ENCODE data around the gene MTA3.

MTA3 gene

DNA sequence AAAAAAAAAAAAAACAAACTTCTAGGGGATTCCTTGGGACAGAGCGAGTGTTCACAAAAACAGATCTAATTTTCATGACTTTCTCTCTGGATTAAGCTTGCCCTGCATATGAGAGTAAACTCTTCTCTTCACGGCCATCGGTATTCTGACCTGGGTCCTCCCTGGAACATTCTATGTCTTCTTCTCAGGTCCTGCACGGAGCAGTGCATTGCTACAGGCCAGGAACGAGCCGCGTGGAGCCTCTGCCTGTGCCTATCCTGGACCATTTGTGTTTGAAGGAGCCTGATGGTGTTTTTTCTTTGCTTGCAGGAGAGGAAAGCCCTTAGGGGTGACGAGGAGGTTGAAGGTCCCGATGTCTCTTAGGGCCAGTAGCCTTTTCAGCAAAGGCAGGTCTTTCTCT, 197.3 kb downstream of the MTA3 start:
- no peak for DNase-seq

DNA sequence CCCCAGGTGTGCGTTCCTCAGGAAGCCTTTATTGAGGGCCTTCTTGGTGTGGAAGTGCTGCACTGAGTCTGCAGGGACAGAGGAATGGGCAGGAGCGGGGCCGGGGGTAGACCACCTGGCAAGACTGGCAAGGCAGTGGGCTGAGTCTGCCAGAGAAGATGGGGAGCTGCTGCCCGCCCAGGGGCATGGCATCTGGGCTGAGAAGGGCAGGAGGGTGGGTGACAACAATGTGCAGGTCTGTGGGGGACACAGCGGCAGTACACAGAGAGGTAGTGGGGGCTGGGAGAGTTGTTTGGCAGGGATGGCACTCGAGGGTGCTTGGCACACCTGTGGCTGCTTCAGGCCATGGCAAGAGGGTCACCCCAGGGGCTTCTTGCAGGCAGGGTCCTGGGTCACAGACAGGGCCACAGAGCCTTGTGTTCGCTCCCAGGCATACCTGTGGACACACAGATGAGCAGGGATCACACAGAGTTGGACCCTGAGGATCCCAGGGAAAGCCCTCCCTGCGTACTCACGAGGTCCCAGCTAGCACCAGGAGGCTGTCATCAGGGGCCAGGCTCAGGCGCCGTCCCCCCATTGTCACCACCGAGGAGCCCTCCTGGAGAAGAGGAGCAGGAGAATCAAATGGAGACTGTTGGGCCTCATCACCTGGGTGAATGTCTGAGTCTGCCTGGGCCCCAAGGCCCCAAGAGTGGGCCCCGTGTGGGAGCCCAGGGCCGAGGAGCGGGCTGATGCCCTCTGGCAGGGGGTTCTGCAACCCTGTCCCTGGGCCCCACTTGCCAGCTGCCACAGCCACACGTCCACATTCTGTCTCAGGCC, 198.9 kb downstream of the MTA3 start:
- no peak for DNase-seq

DNA sequence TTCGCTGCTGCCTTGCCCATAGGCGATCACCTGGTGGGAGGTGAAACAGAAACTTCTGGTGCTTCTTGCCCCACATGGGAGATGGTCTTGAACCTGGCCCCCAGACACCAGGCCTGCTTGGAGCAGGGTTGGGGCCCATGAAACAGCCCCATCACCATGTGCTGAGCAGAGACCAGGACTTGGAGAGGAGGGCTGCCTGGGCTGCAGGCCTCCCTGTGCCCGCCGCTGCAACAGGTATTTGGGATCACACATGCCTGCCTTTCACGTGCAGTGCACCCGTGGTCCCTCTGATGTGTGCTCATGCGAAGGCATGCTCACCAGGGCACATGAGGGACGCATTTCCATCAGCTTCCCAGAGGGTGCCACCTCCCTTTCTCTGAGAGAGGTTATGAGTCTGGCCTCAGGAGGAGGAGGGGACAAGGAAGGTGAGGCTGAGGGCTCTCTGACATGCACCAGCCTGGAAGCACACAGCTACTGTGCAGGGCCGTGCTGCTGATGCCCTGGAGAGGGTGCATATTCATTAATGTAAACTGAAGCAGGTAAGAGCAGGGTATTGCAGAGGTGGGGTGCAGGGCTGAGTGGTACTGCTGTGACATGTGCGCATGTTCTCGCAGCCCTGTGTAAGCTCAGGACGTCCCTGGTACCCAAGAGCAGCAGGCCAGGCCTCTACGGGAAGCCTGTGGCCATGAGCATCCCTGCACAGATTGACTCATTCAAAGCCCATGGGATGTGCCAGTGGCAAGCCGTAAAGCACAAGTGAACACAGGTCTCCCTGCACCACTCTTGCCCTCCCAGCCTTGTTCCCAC, 199.7 kb downstream of the MTA3 start:
- DNase-seq: no peak

DNA sequence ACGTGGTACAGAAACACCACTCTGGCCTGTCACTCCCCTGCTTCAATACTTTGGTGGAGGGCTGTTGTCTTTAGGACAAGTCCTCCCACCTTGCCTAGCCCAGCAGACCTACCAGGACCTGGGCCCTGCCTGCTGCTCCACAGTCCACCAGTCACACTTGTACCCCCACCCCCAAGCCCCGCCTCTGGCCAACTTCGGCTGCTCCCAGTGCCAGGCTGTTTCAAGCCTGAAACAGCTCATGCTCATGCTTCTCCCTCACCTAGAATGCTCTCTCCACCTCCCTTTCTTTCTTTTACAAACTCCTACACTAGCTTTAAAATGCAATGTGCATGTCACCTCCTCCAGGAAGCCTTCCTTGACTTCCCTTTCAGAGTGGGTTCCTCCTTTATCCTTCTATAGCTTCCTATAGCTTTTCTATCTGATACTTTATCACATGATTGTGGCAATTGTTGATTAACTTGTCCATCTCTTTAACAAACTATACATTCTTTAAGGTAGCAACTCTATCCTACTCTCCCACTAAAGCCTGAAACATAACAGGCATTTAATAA, 200.3 kb downstream of the MTA3 start:
- DNase-seq: no peak

DNA sequence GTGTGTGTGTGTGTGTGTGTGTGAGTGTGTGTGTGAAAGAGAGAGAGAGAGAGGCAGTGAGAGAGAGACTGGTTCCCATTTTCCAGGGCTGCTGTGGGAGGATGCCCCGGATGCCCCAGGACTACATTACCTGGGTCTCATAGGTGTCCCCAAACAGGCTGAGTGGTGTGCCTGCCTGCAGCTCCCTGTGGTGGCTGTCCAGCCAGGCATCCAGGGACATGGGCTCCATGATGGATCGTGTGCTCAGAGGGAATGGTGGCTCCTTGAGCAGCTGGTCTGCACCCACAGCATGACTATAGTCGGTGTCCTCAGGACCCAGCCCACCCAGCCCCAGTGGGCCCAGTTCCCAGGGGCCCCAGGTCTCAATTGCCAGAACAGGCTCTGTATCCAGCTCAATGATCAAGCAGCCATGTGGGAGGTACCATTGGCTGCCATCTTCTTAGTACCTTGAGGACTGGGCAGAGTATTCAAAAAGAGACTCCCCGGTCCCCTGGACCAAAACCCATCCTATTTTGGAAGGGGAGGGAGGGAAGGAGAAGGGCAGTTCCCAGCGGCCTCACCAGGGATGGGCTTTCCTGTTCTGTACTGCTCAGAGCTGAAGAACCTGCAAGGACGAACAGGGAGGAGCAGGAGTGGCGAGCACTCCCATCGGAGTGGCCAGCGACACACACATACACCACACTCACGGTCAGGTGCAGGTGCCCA, 201.3 kb downstream of the MTA3 start:
- no peak for DNase-seq

DNA sequence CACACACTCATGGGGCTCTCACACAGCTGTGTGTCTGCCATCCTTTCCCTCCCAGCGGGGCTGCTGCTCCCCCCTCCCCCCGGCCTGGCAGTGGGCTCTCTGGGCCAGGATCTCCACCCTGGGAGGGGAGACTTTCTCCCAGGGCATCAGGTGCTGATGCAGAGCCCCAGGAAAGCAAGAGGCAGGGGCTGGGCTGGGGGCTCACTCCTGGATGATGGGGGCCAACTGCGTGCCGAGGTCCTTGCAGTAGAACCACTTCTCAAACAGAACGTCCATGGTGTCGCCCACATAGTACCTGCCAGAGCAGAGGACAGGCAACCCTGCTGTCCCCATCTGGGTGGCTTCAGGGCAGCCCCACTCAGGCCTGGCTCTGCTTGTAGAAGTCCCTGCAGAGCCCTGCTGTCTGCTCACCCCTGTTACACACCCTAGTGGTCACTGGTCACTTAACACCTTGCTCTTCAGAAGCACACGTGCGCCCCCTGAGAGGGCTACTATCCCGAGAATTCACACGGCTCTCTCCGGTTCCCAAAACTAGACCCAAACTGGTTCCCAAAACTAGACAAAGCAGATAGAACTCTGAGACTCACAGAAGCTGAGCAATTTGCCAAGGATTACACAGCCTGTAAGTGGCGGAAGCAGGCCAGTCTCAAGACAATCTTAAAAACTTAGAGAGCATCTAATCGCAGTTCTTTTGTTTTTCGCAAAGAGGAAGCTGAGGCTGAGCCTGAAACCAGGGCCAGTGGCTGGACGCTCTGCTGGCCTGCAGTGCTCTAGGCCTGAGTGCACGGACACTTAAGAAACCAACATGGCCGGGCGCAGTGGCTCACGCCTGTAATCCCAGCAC, 202.1 kb downstream of the MTA3 start:
- no peak for DNase-seq

DNA sequence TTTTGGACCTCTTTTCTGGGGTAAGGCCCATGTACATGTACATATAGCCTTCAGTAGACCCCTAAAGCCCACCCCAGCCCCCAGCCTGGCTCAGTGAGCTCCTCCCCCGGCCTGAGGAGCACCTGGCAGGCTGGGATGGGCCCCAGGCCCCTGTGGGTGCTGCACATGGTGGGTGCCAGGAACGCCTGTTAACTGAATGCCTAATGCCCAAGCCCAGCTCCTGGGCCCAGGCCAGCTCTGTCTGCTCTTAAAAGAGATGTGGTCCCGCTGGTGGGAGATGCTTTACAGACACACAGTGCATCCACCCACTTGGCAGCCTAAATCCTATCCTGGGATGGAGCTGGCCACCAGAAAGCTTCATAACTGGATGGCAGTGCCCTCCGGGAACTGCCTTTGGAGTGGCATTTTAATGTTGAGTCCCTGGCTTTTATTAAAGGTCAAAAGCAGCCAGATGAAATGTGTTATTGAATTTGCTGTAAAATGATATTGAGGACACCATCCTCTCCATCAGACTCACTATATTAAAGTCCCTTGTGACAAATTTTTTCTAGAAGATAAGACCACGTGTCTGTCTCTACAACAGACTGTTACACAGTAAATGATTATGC, 203.2 kb downstream of the MTA3 start:
- no peak for DNase-seq

DNA sequence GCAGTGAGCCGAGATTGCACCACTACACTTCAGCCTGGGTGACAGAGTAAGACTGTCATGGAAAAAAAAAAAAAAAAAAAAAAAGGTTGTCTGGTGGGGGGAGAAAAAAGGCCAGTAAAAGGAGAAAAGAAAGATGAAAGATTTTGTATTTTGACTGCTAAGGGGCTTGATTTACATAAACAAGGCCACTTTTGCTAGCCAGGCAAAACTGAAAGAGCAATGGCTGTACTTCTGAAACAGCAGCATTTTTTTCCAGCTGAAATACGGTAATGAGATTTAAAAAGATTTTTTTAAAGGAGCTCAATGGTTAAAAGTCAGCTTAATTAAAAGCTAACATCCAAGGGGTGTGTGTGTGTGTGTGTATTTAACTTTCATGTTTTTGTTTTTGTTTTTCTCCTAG, 206.8 kb downstream of the MTA3 start:
- DNase-seq: no peak

DNA sequence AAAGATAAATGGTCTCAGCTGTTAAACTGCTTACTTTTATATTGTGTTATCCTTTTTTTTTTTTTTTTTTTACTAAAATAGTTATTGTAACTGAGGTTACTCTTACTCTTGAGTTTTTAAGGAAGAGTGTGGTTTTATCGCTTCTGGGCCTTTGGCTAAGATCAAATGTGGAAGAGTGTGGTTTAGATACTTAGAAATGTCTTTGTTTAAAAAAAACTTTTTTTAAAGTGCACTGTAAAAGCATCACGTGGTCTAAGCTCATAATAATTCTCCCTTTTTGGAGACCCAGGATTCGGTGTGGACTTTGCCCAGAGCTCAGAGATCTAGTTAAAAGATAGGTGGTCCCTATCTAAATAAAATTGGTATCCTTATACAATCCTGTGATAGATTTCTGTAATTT, 207.4 kb downstream of the MTA3 start:
- no peak for DNase-seq

DNA sequence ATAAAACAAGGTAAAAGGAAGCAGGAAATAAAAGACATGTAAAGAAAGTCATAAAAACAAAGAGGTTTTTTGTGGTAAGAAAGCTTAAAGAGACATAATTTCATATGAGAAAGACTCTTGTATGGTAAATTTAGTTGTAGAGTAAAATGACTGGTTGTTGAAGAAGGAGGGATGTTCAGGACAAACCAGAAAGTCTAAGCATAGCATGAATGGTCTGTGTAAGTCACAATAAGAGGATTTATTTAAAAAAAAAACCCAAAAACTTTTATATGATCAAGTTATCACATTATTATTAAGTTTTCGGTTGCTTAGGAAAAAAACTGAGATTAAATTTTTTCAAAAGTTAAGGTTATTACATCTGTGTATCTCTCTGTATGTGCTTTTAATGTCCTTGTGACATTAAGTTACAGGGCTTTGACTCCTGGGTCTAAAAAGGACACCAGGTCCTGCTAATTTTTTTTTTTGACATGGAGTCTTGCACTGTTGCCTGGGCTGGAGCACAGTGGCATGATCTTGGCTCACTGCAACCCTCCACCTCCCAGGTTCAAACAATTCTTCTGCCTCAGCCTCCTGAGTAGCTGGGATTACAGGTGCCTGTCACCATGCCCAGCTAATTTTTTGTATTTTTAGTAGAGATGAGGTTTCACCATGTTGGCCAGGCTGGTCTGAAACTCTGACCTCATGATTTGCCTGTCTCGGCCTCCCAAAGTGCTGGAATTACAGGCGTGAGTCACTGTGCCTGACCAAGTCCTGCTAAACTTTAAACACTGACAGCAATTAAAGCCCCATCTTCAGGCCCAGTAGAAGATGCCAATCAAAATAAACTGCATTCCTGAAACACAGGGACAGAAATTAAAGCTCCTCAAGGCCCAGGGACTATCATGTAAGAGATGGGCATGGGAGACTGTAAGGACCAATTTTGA, 209.7 kb downstream of the MTA3 start:
- no peak for DNase-seq

DNA sequence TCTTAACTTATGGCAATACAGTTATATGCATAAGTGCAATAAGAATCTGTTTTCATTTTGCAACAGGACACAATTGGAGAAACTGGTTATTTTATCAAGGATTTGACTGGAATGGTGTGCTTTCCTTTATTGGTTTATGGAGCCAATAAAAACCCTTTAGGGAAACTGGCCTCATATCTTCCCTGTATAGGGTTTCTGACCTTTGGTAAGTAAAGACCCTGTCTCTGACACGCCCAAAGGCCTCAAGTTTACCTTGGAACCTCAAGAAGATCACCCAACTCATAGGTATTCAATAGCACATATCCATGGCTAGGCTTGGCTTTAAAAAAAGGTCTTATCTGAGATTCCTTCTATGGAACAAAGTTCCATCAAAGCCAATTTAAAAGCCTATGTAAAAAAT, 212.7 kb downstream of the MTA3 start:
- DNase-seq: no peak

DNA sequence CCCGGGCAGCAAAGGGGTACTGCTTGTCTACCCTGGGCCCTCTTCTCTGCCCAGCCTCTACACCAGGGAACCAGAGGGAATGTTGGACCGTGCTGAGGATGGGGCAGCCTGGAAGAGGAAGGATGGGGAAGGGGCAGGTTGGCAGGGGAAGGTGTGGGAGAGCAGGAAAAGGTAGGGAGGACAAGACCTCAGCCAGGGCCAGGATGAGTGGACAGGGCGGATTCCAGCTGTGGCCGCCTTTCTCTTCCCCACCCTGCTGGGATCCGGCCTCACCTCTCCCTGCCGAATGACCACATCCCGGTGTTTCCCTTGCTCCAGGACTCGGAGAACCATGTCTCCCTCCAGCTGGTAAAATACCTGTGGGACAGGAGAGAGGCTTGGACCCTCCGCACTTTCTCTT, 215.1 kb downstream of the MTA3 start:
- DNase-seq: no peak

DNA sequence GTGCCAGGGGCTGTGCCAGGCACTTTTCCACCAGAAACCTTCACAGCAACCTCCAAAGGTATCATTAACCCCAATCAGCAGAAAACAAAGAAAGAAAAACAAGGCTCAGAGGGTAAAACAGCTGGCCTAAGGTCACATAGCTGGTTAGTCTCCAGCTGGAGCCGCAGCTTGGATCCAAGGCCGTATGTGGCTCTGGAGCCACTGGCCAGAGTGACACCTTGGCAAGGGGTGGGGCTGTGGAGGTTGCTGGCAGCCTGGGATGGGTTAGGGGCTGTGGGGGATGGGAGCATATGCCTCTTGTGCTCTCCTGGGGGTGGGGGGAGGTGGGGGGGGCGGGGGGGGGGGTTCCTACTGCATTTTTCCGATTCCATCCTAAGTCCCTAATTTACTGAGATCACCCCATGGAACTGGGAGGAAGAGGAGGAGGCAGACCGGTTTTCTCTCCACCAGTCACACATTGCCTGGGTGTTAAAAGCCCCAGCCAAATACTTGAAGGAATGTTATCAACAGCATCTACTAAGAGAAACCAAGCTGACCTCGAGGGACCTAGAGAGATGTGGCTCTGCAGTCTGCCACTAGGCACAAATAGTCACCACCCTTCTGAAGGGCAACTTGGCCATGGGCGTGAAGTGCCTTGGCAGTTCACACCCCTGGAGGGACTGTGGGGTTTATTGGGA, 215.9 kb downstream of the MTA3 start:
- no peak for DNase-seq

DNA sequence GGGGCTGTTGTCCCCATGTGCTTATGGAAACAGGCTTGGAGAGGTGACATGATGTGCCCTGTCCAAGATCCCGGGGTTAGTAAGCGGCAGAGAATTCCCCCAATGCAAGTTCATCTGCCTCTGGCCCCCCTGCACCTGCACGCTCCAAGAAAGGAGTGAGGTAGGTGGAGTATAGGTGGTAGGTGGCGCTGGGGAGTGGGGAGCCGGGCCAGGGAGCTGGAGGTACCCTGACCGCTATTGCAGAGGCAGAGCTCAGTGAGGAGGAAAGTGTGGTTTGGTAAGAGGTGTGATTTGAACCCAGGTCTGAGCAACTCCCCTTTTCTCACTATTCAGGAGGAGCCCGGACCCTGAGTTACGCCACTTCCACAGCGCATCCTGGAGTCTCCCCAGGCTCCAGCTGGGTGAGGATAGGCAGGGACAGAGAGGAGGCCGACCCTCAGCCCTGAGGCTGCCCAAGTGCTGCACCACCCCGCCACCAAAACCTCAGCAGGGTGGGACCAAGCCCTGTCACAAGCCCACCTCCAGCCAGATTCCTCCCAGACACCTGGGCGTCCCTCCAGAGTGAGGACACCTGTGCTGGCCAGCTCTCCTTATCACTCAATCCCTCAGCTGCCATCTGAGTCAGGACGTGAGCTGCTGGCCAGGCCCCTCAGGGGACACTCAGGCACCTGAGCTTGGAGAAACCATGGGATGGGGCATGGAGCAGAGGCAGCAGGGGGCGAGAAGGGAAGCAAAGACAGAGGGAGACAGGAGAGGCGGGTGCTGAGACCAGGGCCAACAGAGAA, 218.3 kb downstream of the MTA3 start:
- DNase-seq: no peak

DNA sequence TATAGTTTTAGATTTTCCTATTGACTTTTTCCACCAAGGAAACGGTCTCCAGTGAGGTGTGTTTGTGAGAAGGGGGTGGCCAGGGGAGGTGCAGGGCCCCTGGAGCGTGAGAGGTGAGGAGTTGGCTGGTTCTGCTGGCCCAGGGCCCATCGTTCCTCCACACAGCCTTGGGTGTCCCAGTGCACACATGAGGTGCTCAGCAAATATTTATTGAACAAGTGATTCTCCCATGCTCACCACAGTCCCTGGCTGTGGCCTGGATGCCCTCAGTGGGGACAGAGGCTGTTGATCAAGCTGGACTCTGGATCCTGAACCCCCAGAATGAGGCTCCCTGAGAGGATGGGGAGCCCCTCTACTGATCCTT, 219.0 kb downstream of the MTA3 start:
- DNase-seq: no peak

DNA sequence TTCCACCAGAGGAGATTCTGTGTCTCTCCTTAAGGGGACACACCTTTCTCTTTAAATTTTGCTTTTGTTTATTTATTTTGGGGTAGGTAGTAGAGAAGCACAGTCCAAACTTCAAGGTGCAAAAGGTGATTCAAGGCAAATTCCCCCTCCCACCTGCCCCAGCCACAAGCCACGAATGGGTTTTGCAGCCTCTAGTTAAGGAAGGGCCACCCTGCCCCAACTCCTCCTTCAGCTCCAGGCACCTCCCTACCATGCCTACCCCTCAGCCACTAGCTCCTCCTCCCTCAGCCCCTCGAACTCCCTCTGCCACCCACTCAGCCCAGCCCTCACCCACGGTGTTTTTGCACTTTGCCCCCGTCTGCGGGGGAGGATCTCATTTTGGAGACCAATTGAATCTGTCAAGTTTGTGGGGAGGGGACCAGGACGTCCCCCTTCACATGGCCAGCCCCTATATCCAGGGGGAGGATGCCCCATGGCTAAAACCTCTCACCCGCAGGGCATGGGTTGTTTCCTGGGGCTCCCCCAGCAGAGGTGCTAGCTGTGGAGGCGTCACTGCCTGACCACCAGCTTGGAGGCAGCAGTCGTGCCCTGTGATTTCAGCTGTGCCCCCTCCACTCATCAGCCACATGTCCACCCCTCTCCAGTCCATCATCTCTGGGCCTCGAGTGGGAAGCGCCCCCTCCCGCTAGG, 219.5 kb downstream of the MTA3 start:
- no peak for DNase-seq

DNA sequence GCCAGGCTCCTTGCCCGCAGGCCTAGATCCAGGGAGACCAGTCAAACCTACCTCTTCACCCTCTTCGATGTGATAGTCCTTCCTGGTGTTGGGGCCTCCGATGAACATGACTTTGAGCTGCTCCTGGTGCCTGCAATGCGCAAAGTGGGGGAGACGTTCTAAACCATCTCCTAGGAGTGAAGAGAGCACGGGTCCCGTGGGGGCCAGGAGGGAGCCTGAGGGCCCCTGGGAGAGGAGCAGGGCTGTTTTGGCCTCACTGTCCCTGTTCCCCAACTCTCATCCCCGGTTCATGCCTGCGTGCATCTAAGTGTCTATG, 220.0 kb downstream of the MTA3 start:
- DNase-seq: no peak

DNA sequence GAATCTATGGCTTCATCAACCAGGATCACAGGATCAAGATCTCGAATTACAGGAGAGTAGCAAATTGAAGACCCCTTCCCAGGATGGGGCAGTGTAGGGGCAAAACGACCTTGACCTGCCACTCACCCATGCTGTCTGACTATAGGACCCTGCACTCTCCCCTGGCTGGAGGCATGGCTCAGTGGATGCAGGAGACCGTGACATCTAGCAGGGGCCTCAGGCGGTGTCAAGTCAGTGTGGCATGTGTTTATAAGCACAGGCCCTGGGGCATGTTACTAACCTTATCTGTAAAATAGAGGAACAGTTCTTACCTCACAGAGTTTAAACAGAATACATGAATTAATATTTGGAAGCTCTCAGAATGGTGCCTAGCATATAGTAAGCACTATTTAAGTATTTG, 220.4 kb downstream of the MTA3 start:
- no peak for DNase-seq

DNA sequence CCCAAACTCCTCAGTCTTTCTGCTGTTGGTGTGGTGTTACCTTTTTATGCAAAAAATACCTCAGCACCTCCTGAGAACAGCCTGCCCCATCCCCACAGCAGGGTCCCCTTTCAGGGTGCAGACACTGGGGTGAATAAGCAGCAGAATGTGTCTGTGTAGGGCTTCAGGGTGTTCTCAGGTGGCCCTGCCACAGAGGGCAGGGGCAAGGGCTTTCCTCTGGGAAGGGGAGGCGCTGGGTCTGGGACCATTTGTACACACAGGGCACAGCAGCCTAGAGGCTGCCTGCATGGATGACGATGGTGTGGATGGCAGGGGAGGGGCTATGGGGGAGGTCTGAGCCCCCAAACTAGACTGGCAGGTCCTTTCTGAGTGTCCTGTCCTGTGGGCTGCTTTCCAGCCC, 221.3 kb downstream of the MTA3 start:
- no peak for DNase-seq
